Common myeloid progenitor, CD34-positive (primary cell): Measurements from ENCODE around the gene IFNA7.
"Not testable (repeated sequence)": the region's sequence is repeated elsewhere in the genome, so short reads cannot be mapped to it uniquely, and the experiment has no call there.

Experiments
- CTCF ChIA-PET: fragments of 350-600 bp; sonication (Branson Sonifier 250); formaldehyde crosslinking; loops from one replicate; lab custom pipeline; 2021; ENCODE audit warnings: antibody characterized with exemption; lab: Charles Lee
- POLR2A ChIA-PET: fragments of 350-600 bp; sonication (Branson Sonifier 250); formaldehyde crosslinking; loops from one replicate; lab custom pipeline; 2021; ENCODE audit warnings: antibody characterized with exemption; lab: Charles Lee
- DNase-seq, 3 donors: peaks; one replicate each; pipeline versions ENCODE4 v3.0.0 to v3.0.0-alpha.2; 2013
- H3K27ac ChIP-seq, 2 experiments: 1 replicate in 1 of 2; 2 replicates in 1 of 2; pipeline ENCODE4 v1.7.0; 2013; ENCODE audit warnings: inconsistent platforms in 2 of 2, low read length in 2 of 2, mild to moderate bottlenecking in 2 of 2, low read depth in 1 of 2, moderate library complexity in 1 of 2; ENCODE audit not compliant: severe bottlenecking in 2 of 2, insufficient read depth in 1 of 2, poor library complexity in 1 of 2
- H3K27me3 ChIP-seq, 5 experiments: replicated peaks in 2 of 5; 1 replicate in 3 of 5; 2 replicates in 2 of 5; pipeline versions ENCODE4 v1.6.1 to v1.7.0; 2013; ENCODE audit warnings: low read length in 4 of 5, mild to moderate bottlenecking in 2 of 5, moderate library complexity in 2 of 5, inconsistent platforms in 1 of 5; ENCODE audit not compliant: insufficient read depth in 5 of 5, control insufficient read depth in 4 of 5
- H3K36me3 ChIP-seq, 4 experiments: 1 replicate in 2 of 4; 2 replicates in 2 of 4; pipeline versions ENCODE4 v1.6.1 to v1.7.0; 2013; ENCODE audit warnings: low read length in 3 of 4, control low read depth in 1 of 4, mild to moderate bottlenecking in 1 of 4; ENCODE audit not compliant: control insufficient read depth in 4 of 4, insufficient read depth in 4 of 4
- H3K4me1 ChIP-seq, 4 experiments: 1 replicate in 3 of 4; 2 replicates in 1 of 4; pipeline versions ENCODE4 v1.6.1 to v1.7.1; 2013; ENCODE audit warnings: low read length in 3 of 4, mild to moderate bottlenecking in 3 of 4, control low read depth in 1 of 4, inconsistent platforms in 1 of 4, moderate library complexity in 1 of 4; ENCODE audit not compliant: control insufficient read depth in 4 of 4, insufficient read depth in 4 of 4; ENCODE audit errors: control extremely low read depth in 1 of 4
- H3K4me3 ChIP-seq, 7 experiments: 1 replicate in 4 of 7; 2 replicates in 3 of 7; pipeline versions ENCODE4 v1.5.1 to v1.7.0; 2013; ENCODE audit warnings: mild to moderate bottlenecking in 7 of 7, low read length in 6 of 7, moderate library complexity in 6 of 7, inconsistent platforms in 2 of 7, low read depth in 2 of 7, control low read depth in 1 of 7; ENCODE audit not compliant: insufficient read depth in 4 of 7, control insufficient read depth in 1 of 7; ENCODE audit errors: extremely low read depth in 1 of 7
- H3K9me3 ChIP-seq, 5 experiments: 1 replicate in 4 of 5; 2 replicates in 1 of 5; pipeline versions ENCODE4 v1.6.1 to v1.7.1; 2013; ENCODE audit warnings: low read length in 4 of 5, mild to moderate bottlenecking in 2 of 5, inconsistent platforms in 1 of 5, low read depth in 1 of 5, moderate library complexity in 1 of 5; ENCODE audit not compliant: control insufficient read depth in 4 of 5, insufficient read depth in 2 of 5; ENCODE audit errors: control extremely low read depth in 1 of 5
- whole genome bisulfite sequencing: methylation state at CpG from one replicate; pipeline ENCODE4 v1.1.5; 2013; ENCODE audit not compliant: insufficient coverage; 5-methylcytosine and 5-hydroxymethylcytosine counted together

The IFNA7 gene

DNA sequence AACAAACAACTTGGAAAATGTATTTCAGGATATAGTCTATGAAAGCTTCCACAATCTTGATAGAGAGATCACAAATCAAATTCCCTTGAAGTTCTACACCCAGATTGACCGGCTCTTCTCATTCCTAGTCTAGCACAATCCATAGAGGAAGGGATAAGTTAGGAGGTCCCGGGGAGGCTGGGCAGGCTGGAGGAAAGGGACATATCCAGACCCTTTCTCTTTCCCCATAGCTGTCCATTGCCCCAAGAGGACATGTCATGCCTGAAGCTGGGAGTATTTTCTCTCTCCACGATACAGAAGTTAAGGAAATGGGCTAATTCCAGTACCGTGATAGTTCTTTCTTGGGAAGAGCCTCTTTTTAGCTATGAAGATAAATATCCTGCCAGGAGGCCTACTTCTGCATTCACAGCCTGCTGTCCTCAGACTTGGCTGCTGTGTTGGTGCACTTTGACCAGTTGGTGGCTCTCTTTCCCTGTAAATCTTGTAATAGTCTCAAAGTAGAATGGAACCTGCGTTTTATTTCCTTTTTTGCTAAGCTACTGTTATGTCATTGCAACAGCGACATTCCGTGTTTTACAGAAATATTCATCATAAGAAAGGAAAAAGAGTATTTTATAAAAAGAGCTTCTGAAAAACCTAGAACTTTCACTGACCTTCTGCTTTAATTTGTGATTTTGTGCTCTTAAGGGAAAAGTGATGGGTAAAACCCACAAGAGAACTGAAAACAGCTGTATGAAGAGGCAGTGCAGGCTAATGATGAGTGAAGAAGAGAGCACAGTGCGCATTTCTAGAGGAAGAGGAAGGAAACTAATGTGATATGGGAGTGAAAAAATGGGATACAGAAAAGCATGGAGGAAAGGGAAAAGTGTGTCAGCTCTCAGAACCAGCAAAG lies 33.7 kb upstream of the IFNA7 start:
- H3K4me3 ChIP-seq: peak overlapping the region in 4 of 7 experiments; percentile 13 to 58 (median 29)
- 44% methylated on average over 4 of the region's 8 CpGs for WGBS
- POLR2A ChIA-PET, H3K36me3 ChIP-seq, H3K27ac ChIP-seq, H3K9me3 ChIP-seq, H3K27me3 ChIP-seq, H3K4me1 ChIP-seq: not testable (repeated sequence)
- peak; percentile 72 to 84 (median 81) for DNase-seq
- CTCF ChIA-PET: interaction anchor here (0.7 to 3.7 kb wide), 37 partner anchors 9 to 568 kb away, joined by 3 to 24 read pairs (median 4); partner anchors contain the start of gene KLHL9

DNA sequence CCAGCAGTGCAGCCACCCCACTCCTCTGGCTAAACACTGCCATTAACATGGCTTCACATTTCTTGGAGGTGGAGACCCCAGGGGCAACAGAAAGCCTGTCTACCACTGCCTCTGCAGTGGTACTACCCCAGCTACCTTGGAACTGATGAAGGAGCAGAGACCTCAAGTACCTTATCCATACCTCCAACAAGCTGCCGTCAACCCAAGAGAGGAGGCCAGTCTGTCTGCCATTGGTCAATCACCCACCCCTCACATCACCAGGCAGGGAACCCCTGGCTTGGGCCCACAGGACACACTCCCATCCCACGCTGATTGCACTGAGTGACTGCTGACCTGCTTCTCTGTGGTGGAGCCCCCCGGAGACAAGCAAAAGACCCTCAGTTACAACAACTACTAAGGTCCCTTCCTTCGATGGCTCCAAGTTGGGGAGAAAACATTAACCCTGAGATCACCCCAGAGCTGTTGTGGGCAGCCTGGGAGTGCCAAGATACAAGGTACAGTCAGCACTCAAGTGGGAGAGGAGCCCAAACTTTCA lies 32.2 kb upstream of the IFNA7 start:
- no peak for DNase-seq
- no peaks in the 10 kb centered on the region for H3K27me3 ChIP-seq
- no peak overlapping the region for H3K4me3 ChIP-seq
- no peak overlapping the region for H3K27ac ChIP-seq
- no peaks in the 10 kb centered on the region for H3K36me3 ChIP-seq
- 100% methylated on average over 3 of the region's 4 CpGs for WGBS
- POLR2A ChIA-PET: no interaction called here
- H3K9me3 ChIP-seq: no peaks in the 10 kb centered on the region
- H3K4me1 ChIP-seq: peaks cover 0 to 3% (median 0%) of the 10 kb centered on the region in 4 experiments
- CTCF ChIA-PET: interaction anchor here (0.9 to 3.7 kb wide), 9 partner anchors 19 to 228 kb away, joined by 3 to 24 read pairs (median 8); no protein-coding TSS in a partner anchor

DNA sequence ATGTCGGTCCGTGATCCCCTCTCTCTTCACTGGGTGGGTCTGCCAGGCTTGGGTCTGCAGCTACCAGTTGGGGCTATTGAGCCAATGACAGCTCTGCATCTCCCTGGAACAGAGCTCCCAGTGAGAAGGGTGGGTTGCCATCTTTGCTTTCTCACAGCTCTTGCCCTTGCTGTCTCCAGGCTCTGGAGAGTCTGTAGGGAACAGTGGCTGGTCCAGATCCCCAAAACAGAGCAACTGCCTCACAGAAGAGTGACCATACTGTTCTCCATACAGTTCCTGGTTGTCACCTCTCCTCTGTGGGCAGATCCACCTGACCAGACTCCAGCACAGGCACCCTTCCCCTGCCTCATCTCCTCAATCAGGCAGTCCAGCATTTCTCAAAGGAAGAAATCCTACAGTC lies 31.3 kb upstream of the IFNA7 start:
- no peak for DNase-seq
- Histone ChIP-seq H3K27me3 (no peaks in the 10 kb centered on the region), H3K9me3 (no peaks in the 10 kb centered on the region), H3K4me1 (peaks cover 0 to 3% (median 0%) of the 10 kb centered on the region in 4 experiments), H3K27ac (no peak overlapping the region), H3K4me3 (no peak overlapping the region), H3K36me3 (no peaks in the 10 kb centered on the region)
- WGBS: 100% methylated on average over 2 of the region's 2 CpGs
- POLR2A ChIA-PET: no interaction called here
- CTCF ChIA-PET: interaction anchor here (1.6 to 3.4 kb wide), 5 partner anchors 15 to 222 kb away, joined by 3 to 18 read pairs (median 7); no protein-coding TSS in a partner anchor

DNA sequence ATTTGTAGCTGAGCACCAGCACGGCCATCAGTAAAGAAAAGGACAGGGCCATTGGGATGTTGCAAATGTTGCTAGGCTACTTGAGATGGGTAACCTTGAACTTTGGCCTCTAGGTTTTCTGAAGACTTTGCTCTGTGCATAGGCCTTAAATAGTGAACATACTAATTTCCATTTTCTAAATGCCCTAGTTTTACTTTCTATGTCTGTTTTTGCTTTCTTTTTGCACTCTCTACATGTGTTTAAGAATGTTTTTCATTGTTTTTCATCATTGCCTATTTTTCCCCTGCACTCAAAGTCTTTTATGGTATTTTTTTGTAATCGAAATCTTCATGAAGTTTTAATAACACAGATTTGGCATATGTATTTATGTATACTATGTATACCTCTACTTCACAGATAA lies 26.1 kb upstream of the IFNA7 start, which contains the start of gene IFNA17:
IFNA17 (minus strand) TSS at position 101 of the 400 bp plus-strand sequence; CDS start at position 52, 49 bp downstream.
- DNase-seq: no peak
- ChIA-PET POLR2A (no interaction called here), CTCF (no interaction called here)
- WGBS: no CpG with 5 or more reads among the region's 2 CpGs
- Histone ChIP-seq H3K27me3 (no peaks in the 10 kb centered on the region), H3K36me3 (no peaks in the 10 kb centered on the region), H3K9me3 (peaks cover 0 to 2% (median 0%) of the 10 kb centered on the region in 5 experiments), H3K27ac (no peak within 1 kb of the TSS), H3K4me3 (no peak within 1 kb of the TSS), H3K4me1 (no peaks in the 10 kb centered on the region)

DNA sequence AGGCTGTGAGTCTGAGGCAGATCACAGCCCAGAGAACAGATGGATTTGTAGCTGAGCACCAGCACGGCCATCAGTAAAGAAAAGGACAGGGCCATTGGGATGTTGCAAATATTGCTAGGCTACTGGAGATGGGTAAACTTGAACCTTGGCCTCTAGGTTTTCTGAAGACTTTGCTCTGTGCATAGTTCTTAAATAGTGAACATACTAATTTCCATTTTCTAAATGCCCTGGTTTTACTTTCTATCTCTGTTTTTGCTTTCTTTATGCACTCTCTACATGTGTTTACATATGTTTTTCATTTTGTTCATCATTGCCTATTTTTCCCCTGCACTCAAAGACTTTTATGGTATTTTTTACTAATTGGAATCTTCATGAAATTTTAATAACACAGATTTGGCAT lies 15.2 kb upstream of the IFNA7 start, which contains the start of gene IFNA16:
IFNA16 (minus strand) TSS at position 101 of the 400 bp plus-strand sequence; CDS start at position 95, 6 bp downstream.
- H3K4me1 ChIP-seq, H3K36me3 ChIP-seq, H3K9me3 ChIP-seq, H3K27ac ChIP-seq, DNase-seq, CTCF ChIA-PET, POLR2A ChIA-PET, H3K4me3 ChIP-seq, H3K27me3 ChIP-seq: not testable (repeated sequence)
- no CpG with 5 or more reads among the region's 1 CpG for WGBS

DNA sequence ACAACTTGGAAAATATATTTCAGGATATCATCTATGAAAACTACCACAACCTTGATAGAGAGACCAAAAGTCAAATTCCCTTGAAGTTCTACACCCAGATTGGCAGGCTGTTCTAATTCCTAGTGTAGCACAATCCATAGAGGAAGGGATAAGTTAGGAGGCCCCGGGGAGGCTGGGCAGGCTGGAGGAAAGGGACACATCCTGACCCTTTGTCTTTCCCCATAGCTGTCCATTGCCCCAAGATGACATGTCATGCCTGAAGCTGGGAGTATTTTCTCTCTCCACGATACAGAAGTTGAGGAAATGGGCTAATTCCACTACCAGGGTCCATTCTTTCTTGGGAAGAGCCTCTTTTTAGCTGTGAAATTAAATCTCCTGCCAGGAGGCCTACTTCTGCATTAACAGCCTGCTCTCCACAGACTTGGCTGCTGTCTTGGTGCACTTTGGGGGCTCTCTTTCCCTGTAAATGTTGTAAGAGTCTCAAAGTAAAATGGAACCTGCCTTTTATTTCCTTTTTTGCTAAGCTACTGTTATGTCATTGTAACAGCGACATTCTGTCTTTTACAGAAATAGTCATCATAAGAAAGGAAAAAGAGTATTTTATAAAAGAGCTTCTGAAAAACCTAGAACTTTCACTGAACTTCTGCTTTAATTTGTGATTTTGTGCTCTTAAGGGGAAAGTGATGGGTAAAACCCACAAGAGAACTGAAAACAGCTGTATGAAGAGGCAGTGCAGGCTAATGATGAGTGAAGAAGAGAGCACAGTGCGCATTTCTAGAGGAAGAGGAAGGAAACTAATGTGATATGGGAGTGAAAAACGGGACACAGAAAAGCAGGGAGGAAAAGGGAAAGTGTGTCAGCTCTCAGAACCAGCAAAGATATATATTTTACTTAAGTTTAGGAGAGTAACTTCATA lies 11.7 kb upstream of the IFNA7 start:
- CTCF ChIA-PET: interaction anchor here (0.5 to 1.6 kb wide), 7 partner anchors 10 to 238 kb away, joined by 3 to 5 read pairs (median 3); no protein-coding TSS in a partner anchor
- H3K4me1 ChIP-seq, POLR2A ChIA-PET, H3K36me3 ChIP-seq, H3K27ac ChIP-seq, H3K9me3 ChIP-seq, H3K27me3 ChIP-seq: not testable (repeated sequence)
- H3K4me3 ChIP-seq: peak overlapping the region in 1 of 7 experiments; percentile 42
- 75% methylated on average over 1 of the region's 5 CpGs for WGBS
- DNase-seq: peak; percentile 24 to 62 (median 59)
